Endothelial cell of umbilical vein (primary cell): ENCODE results near the gene PODXL2. TPM values are rescaled to one million over a fixed set of nuclear protein-coding genes. Genes with fewer than 3 reads are reported as not detected.

Experiments used
- BruUV-seq: library from RNA; stranded (reverse); fragments of 400-500 nt; replicated peaks from 2 replicates; lab custom pipeline; 2021; lab: Mats Ljungman, UMichigan
- CTCF ChIA-PET: fragments of 300-600, 350-600 bp; sonication (Branson Sonifier 250); formaldehyde crosslinking; loops from one replicate; lab custom pipeline; 2021; ENCODE audit warnings: antibody characterized with exemption, inconsistent platforms; lab: Charles Lee
- POLR2A ChIA-PET: fragments of 300-600, 350-600 bp; sonication (Branson Sonifier 250); formaldehyde crosslinking; loops from one replicate; lab custom pipeline; 2021; ENCODE audit warnings: antibody characterized with exemption, inconsistent platforms; lab: Charles Lee
- DNase-seq: peaks from one replicate; pipeline ENCODE4 v3.0.0-alpha.2; 2011; ENCODE audit warnings: low read depth, low spot score
- FAIRE-seq: peaks from 2 replicates; lab custom pipeline; 2011; peaks lifted over from hg19 to GRCh38; lab: Jason Lieb, UNC
- H2AFZ ChIP-seq: 2 replicates; pipeline ENCODE4 v1.6.0; 2012; ENCODE audit warnings: low read depth, low read length, control low read depth, inconsistent platforms
- H3K27ac ChIP-seq: 2 replicates; pipeline ENCODE4 v1.5.1; 2011; ENCODE audit warnings: low read depth, mild to moderate bottlenecking, control low read depth, low read length, moderate library complexity; ENCODE audit not compliant: insufficient read depth
- H3K27me3 ChIP-seq, 2 experiments: 2 replicates each; pipeline versions ENCODE4 v1.6.0 to v1.6.1; 2011; ENCODE audit warnings: low read length in 2 of 2, mixed read lengths in 1 of 2; ENCODE audit not compliant: control insufficient read depth in 2 of 2, insufficient read depth in 2 of 2
- H3K36me3 ChIP-seq, 2 experiments: 2 replicates in 1 of 2; 3 replicates in 1 of 2; pipeline ENCODE4 v1.5.1; 2011; ENCODE audit warnings: low read length in 2 of 2, mild to moderate bottlenecking in 1 of 2, moderate library complexity in 1 of 2; ENCODE audit not compliant: control insufficient read depth in 2 of 2, insufficient read depth in 2 of 2; ENCODE audit errors: extremely low read depth in 1 of 2
- H3K4me1 ChIP-seq: 3 replicates; pipeline ENCODE4 v1.5.1; 2011; ENCODE audit warnings: mild to moderate bottlenecking, low read length; ENCODE audit not compliant: control insufficient read depth, insufficient read depth; ENCODE audit errors: extremely low read depth
- H3K4me2 ChIP-seq: 2 replicates; pipeline ENCODE4 v1.6.1; 2011; ENCODE audit warnings: low read length, control low read depth, mixed read lengths; ENCODE audit not compliant: insufficient read depth
- H3K4me3 ChIP-seq, 3 experiments: fragments of 200-600 bp in 1 of 3; sonication (generic), shearing (Covaris generic) in 1 of 3; replicated peaks in 1 of 3; 2 replicates each; pipeline ENCODE4 v1.5.1; 2011 to 2016; ENCODE audit warnings: control low read depth in 3 of 3, low read length in 3 of 3, mild to moderate bottlenecking in 2 of 3, inconsistent platforms in 1 of 3, low read depth in 1 of 3, moderate library complexity in 1 of 3; ENCODE audit not compliant: insufficient read depth in 1 of 3
- H3K79me2 ChIP-seq: 2 replicates; pipeline ENCODE4 v1.6.0; 2012; ENCODE audit warnings: low read length, inconsistent platforms; ENCODE audit not compliant: control insufficient read depth, insufficient read depth
- H3K9ac ChIP-seq: replicated peaks from 2 replicates; pipeline ENCODE3; 2011; ENCODE audit warnings: low read length, control low read depth; ENCODE audit not compliant: insufficient read depth; ENCODE audit errors: extremely low read depth
- H3K9me1 ChIP-seq: replicated peaks from 3 replicates; pipeline ENCODE4 v1.6.0; 2011; ENCODE audit warnings: mild to moderate bottlenecking, low read length; ENCODE audit not compliant: control insufficient read depth, insufficient read depth; ENCODE audit errors: extremely low read depth
- H3K9me3 ChIP-seq: replicated peaks from 2 replicates; pipeline ENCODE4 v1.5.1; 2012; ENCODE audit warnings: low read length, inconsistent platforms; ENCODE audit not compliant: control insufficient read depth, insufficient read depth
- H4K20me1 ChIP-seq: replicated peaks from 2 replicates; pipeline ENCODE3; 2011; ENCODE audit warnings: mild to moderate bottlenecking, low read length; ENCODE audit not compliant: control insufficient read depth, insufficient read depth; ENCODE audit errors: extremely low read depth
- EZH2 ChIP-seq: IDR thresholded peaks from 2 replicates; pipeline ENCODE4 v1.6.1; 2012; ENCODE audit warnings: borderline replicate concordance, low read depth, mild to moderate bottlenecking, moderate library complexity, low read length, inconsistent platforms; ENCODE audit not compliant: severe bottlenecking
- FOS ChIP-seq: IDR thresholded peaks from 2 replicates; pipeline ENCODE4 v1.6.1; 2011; ENCODE audit warnings: mild to moderate bottlenecking, low read length, moderate library complexity, borderline replicate concordance; ENCODE audit not compliant: insufficient read depth
- GATA2 ChIP-seq: IDR thresholded peaks from 2 replicates; pipeline ENCODE4 v1.7.0; 2011; ENCODE audit warnings: low read depth, mild to moderate bottlenecking, moderate library complexity, mixed read lengths, low read length; ENCODE audit not compliant: insufficient read length, insufficient read depth
- JUN ChIP-seq: IDR thresholded peaks from 2 replicates; pipeline ENCODE4 v1.6.1; 2011; ENCODE audit warnings: borderline replicate concordance, low read depth; ENCODE audit not compliant: insufficient read length, insufficient read depth
- MYC ChIP-seq: IDR thresholded peaks from one replicate; pipeline ENCODE4 v1.6.1; 2011; ENCODE audit warnings: mild to moderate bottlenecking, low read depth, low read length
- POLR2A ChIP-seq: IDR thresholded peaks from 2 replicates; pipeline ENCODE4 v1.6.1; 2012; ENCODE audit warnings: low read depth, mild to moderate bottlenecking, control low read depth, low read length
- POLR2AphosphoS5 ChIP-seq: IDR thresholded peaks from 2 replicates; pipeline ENCODE4 v1.6.1; 2012; ENCODE audit warnings: low read depth, mild to moderate bottlenecking, control low read depth, low read length, moderate library complexity; ENCODE audit not compliant: insufficient read depth
- dilution Hi-C: fragments of 300-500 bp; cut with MboI; formaldehyde crosslinking; loops from one replicate; pipeline ENCODE4 v1.15.0; 2019; ENCODE audit warnings: low sequenced_read_pairs; ENCODE audit not compliant: extremely low pct_ligation_motif_present
- intact Hi-C: fragments of 100-400 bp; cut with micrococcal nuclease; formaldehyde crosslinking; loops from one replicate; pipeline ENCODE4 v1.10.0; 2022
- polyA plus RNA-seq, 4 experiments: library from polyadenylated mRNA; depleted of rRNA in 3 of 4; stranded (reverse) in 3 of 4; unstranded in 1 of 4; fragments of >200 nt; gene quantifications; 2 replicates each; pipeline versions ENCODE4 v1.2.1 to v1.2.3, GENCODE V29; 2011 to 2012; ENCODE audit warnings: missing spikeins in 1 of 4
- total RNA-seq: library from RNA; stranded (reverse); gene quantifications from 2 replicates; pipeline ENCODE4 v1.2.3, GENCODE V29; 2021
- TF ChIP-seq, protein P1 (sequence below): IDR thresholded peaks from 2 replicates; pipeline ENCODE4 v1.6.1; 2011; ENCODE audit not compliant: insufficient read depth, insufficient read length
- TF ChIP-seq, protein P2 (sequence below), 2 donors: IDR thresholded peaks; 1 replicate in 1 of 2; 2 replicates in 1 of 2; pipeline ENCODE4 v1.5.1; 2011; ENCODE audit warnings: low read length in 2 of 2, mild to moderate bottlenecking in 2 of 2, moderate library complexity in 2 of 2, control low read depth in 1 of 2, inconsistent platforms in 1 of 2, low read depth in 1 of 2; ENCODE audit not compliant: insufficient read depth in 1 of 2; ENCODE audit errors: extremely low read depth in 1 of 2

The PODXL2 gene
- total and polyA plus RNA-seq, 2 donors (not counting 3 experiments of a cell fraction or from before 2014, with no cell fraction given): 5.5 to 6.5 TPM

DNA sequence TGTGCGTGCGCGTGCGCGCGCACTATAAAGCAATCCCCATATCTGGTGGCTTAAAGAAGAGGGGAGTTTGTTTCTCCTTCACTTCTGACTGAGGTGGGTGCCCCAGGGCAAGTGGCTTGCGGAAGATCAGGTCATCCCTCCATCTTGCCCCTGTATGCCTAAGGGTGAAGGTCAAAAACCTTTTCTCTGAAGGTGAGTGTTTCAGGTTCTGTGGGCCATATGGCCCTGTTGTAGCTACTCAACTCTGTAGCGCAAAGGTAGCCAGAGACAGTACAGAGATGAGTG, 49.3 kb downstream of the PODXL2 start:
- H3K27me3 ChIP-seq: no peaks in the 10 kb centered on the region
- no peak overlapping the region for H2AFZ ChIP-seq
- H3K4me2 ChIP-seq: no peak overlapping the region
- H3K27ac ChIP-seq: no peak overlapping the region
- TF ChIP-seq, protein P1, sequence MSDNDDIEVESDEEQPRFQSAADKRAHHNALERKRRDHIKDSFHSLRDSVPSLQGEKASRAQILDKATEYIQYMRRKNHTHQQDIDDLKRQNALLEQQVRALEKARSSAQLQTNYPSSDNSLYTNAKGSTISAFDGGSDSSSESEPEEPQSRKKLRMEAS: no peak
- TF ChIP-seq MYC (no peak), POLR2A (no peak), EZH2 (no peak), GATA2 (no peak), JUN (no peak), POLR2AphosphoS5 (no peak), FOS (no peak)
- TF ChIP-seq, protein P2, sequence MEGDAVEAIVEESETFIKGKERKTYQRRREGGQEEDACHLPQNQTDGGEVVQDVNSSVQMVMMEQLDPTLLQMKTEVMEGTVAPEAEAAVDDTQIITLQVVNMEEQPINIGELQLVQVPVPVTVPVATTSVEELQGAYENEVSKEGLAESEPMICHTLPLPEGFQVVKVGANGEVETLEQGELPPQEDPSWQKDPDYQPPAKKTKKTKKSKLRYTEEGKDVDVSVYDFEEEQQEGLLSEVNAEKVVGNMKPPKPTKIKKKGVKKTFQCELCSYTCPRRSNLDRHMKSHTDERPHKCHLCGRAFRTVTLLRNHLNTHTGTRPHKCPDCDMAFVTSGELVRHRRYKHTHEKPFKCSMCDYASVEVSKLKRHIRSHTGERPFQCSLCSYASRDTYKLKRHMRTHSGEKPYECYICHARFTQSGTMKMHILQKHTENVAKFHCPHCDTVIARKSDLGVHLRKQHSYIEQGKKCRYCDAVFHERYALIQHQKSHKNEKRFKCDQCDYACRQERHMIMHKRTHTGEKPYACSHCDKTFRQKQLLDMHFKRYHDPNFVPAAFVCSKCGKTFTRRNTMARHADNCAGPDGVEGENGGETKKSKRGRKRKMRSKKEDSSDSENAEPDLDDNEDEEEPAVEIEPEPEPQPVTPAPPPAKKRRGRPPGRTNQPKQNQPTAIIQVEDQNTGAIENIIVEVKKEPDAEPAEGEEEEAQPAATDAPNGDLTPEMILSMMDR (IDR thresholded peaks at IDR 0.05; ENCODE audit: extremely low read depth in 1 of 2, insufficient read depth in 1 of 2, low read depth in 1 of 2, low read length in 2 of 2): no peak
- intact Hi-C loops: no loop called here
- dilution Hi-C loops: no loop called here
- ChIA-PET CTCF (interaction anchor here (0.7 to 2.2 kb wide), 2 partner anchors 18 to 103 kb away, joined by 3 to 11 read pairs; no protein-coding TSS in a partner anchor), POLR2A (interaction anchor here (0.6 kb wide), 1 partner anchor 179 kb away, joined by 3 read pairs; no protein-coding TSS in a partner anchor)
- no peaks in the 10 kb centered on the region for H3K79me2 ChIP-seq
- no peak overlapping the region for H3K4me3 ChIP-seq
- no peaks in the 10 kb centered on the region for H3K36me3 ChIP-seq
- no TSS peak for BruUV-seq
- no peaks in the 10 kb centered on the region for H3K9me3 ChIP-seq
- H3K4me1 ChIP-seq: no peaks in the 10 kb centered on the region
- H3K9ac ChIP-seq: no peak overlapping the region
- no peaks in the 10 kb centered on the region for H3K9me1 ChIP-seq
- no peak for FAIRE-seq
- no peaks in the 10 kb centered on the region for H4K20me1 ChIP-seq
- no peak for DNase-seq
